ENCODE measurements around the gene SPATA6. TPM values are rescaled to one million over a fixed set of nuclear protein-coding genes. Genes with fewer than 3 reads are reported as not detected.

SPATA6 gene
- total RNA-seq, 4 donors from 2014 or later: 12.4 to 21.9 (median 17.5) TPM

- Histone ChIP-seq H3K36me3 (no peaks in the 10 kb centered on the region), H3K27ac (replicated peaks in 1 of 4) (no peak overlapping the region), H3K4me3 (no peak overlapping the region), H3K9me3 (peaks cover 0 to 5% (median 2%) of the 10 kb centered on the region in 4 donors), H3K27me3 (no peaks in the 10 kb centered on the region), H3K4me1 (no peaks in the 10 kb centered on the region)
- intact Hi-C loops (cut with DNase I): no loop called here
- TF ChIP-seq EP300 (IDR thresholded peaks at IDR 0.05) (no peak), POLR2A (IDR thresholded peaks at IDR 0.05; ENCODE audit: low read depth) (no peak), CTCF (IDR thresholded peaks at IDR 0.05) (no peak), POLR2AphosphoS5 (IDR thresholded peaks at IDR 0.05) (no peak)
- DNase-seq (ENCODE audit: extremely low spot score): no peak
- WGBS: 74% methylated on average over 2 of the region's 2 CpGs
Measured at GRCh38 chr1:48266576-48266975, 205.4 kb downstream of the SPATA6 start.

GRCh38 chr1:48263041-48263440 is 209.0 kb downstream of the SPATA6 start:
- intact Hi-C loops (cut with DNase I): no loop called here
- no peaks in the 10 kb centered on the region for H3K4me1 ChIP-seq
- H3K27me3 ChIP-seq: no peaks in the 10 kb centered on the region
- 68% methylated on average over 1 of the region's 1 CpG for WGBS
- H3K27ac ChIP-seq (replicated peaks in 1 of 4): no peak overlapping the region
- peaks cover 0 to 3% (median 0%) of the 10 kb centered on the region in 4 donors for H3K36me3 ChIP-seq
- H3K9me3 ChIP-seq: peaks cover 0 to 5% (median 2%) of the 10 kb centered on the region in 4 donors
- H3K4me3 ChIP-seq: no peak overlapping the region
- DNase-seq (ENCODE audit: extremely low spot score): no peak
- no peak for TF ChIP-seq EP300 (IDR thresholded peaks at IDR 0.05)
- no peak for TF ChIP-seq POLR2AphosphoS5 (IDR thresholded peaks at IDR 0.05)
- TF ChIP-seq POLR2A (IDR thresholded peaks at IDR 0.05; ENCODE audit: low read depth): no peak
- no peak for TF ChIP-seq CTCF (IDR thresholded peaks at IDR 0.05)

GRCh38 chr1:48261881-48262400 is 210.1 kb downstream of the SPATA6 start:
- no peak for DNase-seq (ENCODE audit: extremely low spot score)
- Histone ChIP-seq H3K36me3 (peaks cover 0 to 3% (median 0%) of the 10 kb centered on the region in 4 donors), H3K27me3 (no peaks in the 10 kb centered on the region), H3K4me1 (no peaks in the 10 kb centered on the region), H3K27ac (replicated peaks in 1 of 4) (no peak overlapping the region), H3K9me3 (no peaks in the 10 kb centered on the region), H3K4me3 (no peak overlapping the region)
- intact Hi-C loops (cut with DNase I): no loop called here
- TF ChIP-seq POLR2A (IDR thresholded peaks at IDR 0.05; ENCODE audit: low read depth) (no peak), POLR2AphosphoS5 (IDR thresholded peaks at IDR 0.05) (no peak), EP300 (IDR thresholded peaks at IDR 0.05) (no peak), CTCF (IDR thresholded peaks at IDR 0.05) (no peak)

GRCh38 chr1:48258106-48258505 is 213.9 kb downstream of the SPATA6 start:
- 100% methylated on average over 1 of the region's 1 CpG for WGBS
- no peak for DNase-seq (ENCODE audit: extremely low spot score)
- Histone ChIP-seq H3K27ac (replicated peaks in 1 of 4) (no peak overlapping the region), H3K27me3 (no peaks in the 10 kb centered on the region), H3K36me3 (peaks cover 0 to 3% (median 0%) of the 10 kb centered on the region in 4 donors), H3K4me3 (no peak overlapping the region), H3K9me3 (no peaks in the 10 kb centered on the region), H3K4me1 (no peaks in the 10 kb centered on the region)
- intact Hi-C loops (cut with DNase I): no loop called here
- no peak for TF ChIP-seq CTCF (IDR thresholded peaks at IDR 0.05)
- TF ChIP-seq POLR2A (IDR thresholded peaks at IDR 0.05; ENCODE audit: low read depth): no peak
- TF ChIP-seq POLR2AphosphoS5 (IDR thresholded peaks at IDR 0.05): no peak
- no peak for TF ChIP-seq EP300 (IDR thresholded peaks at IDR 0.05)

- intact Hi-C loops (cut with DNase I): no loop called here
- no peak for TF ChIP-seq POLR2AphosphoS5 (IDR thresholded peaks at IDR 0.05)
- DNase-seq (ENCODE audit: extremely low spot score): no peak
Measured at GRCh38 chr1:48254254-48254653, 217.8 kb downstream of the SPATA6 start.

More at GRCh38 chr1:48254254-48254653, 217.8 kb downstream of the SPATA6 start:
- no peaks in the 10 kb centered on the region for H3K27me3 ChIP-seq
- WGBS: 91% methylated on average over 1 of the region's 1 CpG
- no peak overlapping the region for H3K4me3 ChIP-seq
- H3K36me3 ChIP-seq: peaks cover 0 to 3% (median 0%) of the 10 kb centered on the region in 4 donors
- no peaks in the 10 kb centered on the region for H3K9me3 ChIP-seq
- no peaks in the 10 kb centered on the region for H3K4me1 ChIP-seq
- H3K27ac ChIP-seq (replicated peaks in 1 of 4): no peak overlapping the region

Data from esophagus muscularis mucosa (tissue), 4 donors.